Measurements from ENCODE around the gene WDR74. TPM values are rescaled to one million over a fixed set of nuclear protein-coding genes. Genes with fewer than 3 reads are reported as not detected.

Gene WDR74
- total and polyA plus RNA-seq, 9 of the 15 experiments (the other 6 are each of a cell fraction or from before 2014, with no cell fraction given), result 32.7 to 210 (median 114) TPM

DNA sequence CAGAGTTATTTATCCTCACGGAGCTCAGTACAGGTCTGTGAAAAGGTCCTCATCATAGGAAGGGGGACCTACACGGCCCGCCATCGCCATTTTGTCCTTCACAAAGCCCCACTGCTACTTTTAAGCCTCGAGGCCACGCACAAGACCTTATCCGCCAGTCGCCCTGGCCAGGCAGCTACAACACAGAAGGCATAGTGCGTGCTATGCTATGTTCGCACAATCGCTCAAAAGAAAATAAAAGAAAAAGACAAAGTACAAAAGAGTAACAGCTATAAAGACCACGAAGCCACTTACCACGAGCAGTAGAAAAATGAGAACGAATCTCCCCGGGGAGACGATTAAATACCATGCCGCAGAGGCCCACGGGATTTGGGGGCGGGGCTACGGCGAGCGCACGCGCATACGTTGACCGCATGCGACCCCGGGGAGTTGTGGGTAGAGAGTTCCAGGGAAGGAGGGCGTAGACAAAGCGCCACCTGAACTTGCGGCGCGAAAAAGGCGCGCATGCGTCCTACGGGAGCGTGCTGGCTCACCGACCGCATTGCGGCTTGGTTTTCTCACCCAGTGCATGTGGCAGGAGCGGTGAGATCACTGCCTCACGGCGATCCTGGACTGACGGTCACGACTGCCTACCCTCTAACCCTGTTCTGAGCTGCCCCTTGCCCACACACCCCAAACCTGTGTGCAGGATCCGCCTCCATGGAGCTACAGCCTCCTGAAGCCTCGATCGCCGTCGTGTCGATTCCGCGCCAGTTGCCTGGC, 16.4 kb upstream of the WDR74 start (continued):
- TF ChIP-seq, protein P1, sequence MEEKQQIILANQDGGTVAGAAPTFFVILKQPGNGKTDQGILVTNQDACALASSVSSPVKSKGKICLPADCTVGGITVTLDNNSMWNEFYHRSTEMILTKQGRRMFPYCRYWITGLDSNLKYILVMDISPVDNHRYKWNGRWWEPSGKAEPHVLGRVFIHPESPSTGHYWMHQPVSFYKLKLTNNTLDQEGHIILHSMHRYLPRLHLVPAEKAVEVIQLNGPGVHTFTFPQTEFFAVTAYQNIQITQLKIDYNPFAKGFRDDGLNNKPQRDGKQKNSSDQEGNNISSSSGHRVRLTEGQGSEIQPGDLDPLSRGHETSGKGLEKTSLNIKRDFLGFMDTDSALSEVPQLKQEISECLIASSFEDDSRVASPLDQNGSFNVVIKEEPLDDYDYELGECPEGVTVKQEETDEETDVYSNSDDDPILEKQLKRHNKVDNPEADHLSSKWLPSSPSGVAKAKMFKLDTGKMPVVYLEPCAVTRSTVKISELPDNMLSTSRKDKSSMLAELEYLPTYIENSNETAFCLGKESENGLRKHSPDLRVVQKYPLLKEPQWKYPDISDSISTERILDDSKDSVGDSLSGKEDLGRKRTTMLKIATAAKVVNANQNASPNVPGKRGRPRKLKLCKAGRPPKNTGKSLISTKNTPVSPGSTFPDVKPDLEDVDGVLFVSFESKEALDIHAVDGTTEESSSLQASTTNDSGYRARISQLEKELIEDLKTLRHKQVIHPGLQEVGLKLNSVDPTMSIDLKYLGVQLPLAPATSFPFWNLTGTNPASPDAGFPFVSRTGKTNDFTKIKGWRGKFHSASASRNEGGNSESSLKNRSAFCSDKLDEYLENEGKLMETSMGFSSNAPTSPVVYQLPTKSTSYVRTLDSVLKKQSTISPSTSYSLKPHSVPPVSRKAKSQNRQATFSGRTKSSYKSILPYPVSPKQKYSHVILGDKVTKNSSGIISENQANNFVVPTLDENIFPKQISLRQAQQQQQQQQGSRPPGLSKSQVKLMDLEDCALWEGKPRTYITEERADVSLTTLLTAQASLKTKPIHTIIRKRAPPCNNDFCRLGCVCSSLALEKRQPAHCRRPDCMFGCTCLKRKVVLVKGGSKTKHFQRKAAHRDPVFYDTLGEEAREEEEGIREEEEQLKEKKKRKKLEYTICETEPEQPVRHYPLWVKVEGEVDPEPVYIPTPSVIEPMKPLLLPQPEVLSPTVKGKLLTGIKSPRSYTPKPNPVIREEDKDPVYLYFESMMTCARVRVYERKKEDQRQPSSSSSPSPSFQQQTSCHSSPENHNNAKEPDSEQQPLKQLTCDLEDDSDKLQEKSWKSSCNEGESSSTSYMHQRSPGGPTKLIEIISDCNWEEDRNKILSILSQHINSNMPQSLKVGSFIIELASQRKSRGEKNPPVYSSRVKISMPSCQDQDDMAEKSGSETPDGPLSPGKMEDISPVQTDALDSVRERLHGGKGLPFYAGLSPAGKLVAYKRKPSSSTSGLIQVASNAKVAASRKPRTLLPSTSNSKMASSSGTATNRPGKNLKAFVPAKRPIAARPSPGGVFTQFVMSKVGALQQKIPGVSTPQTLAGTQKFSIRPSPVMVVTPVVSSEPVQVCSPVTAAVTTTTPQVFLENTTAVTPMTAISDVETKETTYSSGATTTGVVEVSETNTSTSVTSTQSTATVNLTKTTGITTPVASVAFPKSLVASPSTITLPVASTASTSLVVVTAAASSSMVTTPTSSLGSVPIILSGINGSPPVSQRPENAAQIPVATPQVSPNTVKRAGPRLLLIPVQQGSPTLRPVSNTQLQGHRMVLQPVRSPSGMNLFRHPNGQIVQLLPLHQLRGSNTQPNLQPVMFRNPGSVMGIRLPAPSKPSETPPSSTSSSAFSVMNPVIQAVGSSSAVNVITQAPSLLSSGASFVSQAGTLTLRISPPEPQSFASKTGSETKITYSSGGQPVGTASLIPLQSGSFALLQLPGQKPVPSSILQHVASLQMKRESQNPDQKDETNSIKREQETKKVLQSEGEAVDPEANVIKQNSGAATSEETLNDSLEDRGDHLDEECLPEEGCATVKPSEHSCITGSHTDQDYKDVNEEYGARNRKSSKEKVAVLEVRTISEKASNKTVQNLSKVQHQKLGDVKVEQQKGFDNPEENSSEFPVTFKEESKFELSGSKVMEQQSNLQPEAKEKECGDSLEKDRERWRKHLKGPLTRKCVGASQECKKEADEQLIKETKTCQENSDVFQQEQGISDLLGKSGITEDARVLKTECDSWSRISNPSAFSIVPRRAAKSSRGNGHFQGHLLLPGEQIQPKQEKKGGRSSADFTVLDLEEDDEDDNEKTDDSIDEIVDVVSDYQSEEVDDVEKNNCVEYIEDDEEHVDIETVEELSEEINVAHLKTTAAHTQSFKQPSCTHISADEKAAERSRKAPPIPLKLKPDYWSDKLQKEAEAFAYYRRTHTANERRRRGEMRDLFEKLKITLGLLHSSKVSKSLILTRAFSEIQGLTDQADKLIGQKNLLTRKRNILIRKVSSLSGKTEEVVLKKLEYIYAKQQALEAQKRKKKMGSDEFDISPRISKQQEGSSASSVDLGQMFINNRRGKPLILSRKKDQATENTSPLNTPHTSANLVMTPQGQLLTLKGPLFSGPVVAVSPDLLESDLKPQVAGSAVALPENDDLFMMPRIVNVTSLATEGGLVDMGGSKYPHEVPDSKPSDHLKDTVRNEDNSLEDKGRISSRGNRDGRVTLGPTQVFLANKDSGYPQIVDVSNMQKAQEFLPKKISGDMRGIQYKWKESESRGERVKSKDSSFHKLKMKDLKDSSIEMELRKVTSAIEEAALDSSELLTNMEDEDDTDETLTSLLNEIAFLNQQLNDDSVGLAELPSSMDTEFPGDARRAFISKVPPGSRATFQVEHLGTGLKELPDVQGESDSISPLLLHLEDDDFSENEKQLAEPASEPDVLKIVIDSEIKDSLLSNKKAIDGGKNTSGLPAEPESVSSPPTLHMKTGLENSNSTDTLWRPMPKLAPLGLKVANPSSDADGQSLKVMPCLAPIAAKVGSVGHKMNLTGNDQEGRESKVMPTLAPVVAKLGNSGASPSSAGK (IDR thresholded peaks at IDR 0.05), result peak; percentile 98
- TF ChIP-seq TGIF2 (CRISPR knock-in tag; IDR thresholded peaks at IDR 0.05) (no peak), DMBX1 (CRISPR knock-in tag; IDR thresholded peaks at IDR 0.05; ENCODE audit: borderline replicate concordance) (peak; percentile 13; the same call in 1 of the 2 replicates), SIX5 (IDR thresholded peaks at IDR 0.05; ENCODE audit: borderline replicate concordance in 1 of 2, insufficient read depth in 1 of 2, low read depth in 1 of 2, low read length in 2 of 2) (0 out of 4 replicates have a peak, but pooled peaks of 1 of the 2 experiments have one; percentile 19), L3MBTL2 (IDR thresholded peaks at IDR 0.05) (peak; percentile 98), GABPA (tag; conservative IDR thresholded peaks at IDR 0.05; ENCODE audit: low read depth) (no peak), ZBTB7A (IDR thresholded peaks at IDR 0.05; ENCODE audit: borderline replicate concordance, control insufficient read depth, low read depth, low read length) (peak; percentile 56; the same call in 1 of the 2 replicates), MTA2 (IDR thresholded peaks at IDR 0.05; ENCODE audit: low read depth) (peak; percentile 13)
- TF ChIP-seq, protein P2, sequence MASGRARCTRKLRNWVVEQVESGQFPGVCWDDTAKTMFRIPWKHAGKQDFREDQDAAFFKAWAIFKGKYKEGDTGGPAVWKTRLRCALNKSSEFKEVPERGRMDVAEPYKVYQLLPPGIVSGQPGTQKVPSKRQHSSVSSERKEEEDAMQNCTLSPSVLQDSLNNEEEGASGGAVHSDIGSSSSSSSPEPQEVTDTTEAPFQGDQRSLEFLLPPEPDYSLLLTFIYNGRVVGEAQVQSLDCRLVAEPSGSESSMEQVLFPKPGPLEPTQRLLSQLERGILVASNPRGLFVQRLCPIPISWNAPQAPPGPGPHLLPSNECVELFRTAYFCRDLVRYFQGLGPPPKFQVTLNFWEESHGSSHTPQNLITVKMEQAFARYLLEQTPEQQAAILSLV (tag; IDR thresholded peaks at IDR 0.05), result peak; percentile 30; the same call in 1 of the 2 replicates
- TF ChIP-seq, protein P3, sequence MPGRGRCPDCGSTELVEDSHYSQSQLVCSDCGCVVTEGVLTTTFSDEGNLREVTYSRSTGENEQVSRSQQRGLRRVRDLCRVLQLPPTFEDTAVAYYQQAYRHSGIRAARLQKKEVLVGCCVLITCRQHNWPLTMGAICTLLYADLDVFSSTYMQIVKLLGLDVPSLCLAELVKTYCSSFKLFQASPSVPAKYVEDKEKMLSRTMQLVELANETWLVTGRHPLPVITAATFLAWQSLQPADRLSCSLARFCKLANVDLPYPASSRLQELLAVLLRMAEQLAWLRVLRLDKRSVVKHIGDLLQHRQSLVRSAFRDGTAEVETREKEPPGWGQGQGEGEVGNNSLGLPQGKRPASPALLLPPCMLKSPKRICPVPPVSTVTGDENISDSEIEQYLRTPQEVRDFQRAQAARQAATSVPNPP (IDR thresholded peaks at IDR 0.05; ENCODE audit: borderline replicate concordance, insufficient read depth, insufficient read length), result no peak
- TF ChIP-seq, protein P4, sequence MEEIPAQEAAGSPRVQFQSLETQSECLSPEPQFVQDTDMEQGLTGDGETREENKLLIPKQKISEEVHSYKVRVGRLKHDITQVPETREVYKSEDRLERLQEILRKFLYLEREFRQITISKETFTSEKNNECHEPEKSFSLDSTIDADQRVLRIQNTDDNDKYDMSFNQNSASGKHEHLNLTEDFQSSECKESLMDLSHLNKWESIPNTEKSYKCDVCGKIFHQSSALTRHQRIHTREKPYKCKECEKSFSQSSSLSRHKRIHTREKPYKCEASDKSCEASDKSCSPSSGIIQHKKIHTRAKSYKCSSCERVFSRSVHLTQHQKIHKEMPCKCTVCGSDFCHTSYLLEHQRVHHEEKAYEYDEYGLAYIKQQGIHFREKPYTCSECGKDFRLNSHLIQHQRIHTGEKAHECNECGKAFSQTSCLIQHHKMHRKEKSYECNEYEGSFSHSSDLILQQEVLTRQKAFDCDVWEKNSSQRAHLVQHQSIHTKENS (CRISPR knock-in tag; IDR thresholded peaks at IDR 0.05), result 0 out of 2 replicates have a peak, but pooled peaks have one; percentile 39

Data from K562 (cell line).